ENCODE measurements around the gene MED12. TPM values are rescaled to one million over a fixed set of nuclear protein-coding genes. Genes with fewer than 3 reads are reported as not detected.

MED12 gene
- total and polyA plus RNA-seq, 2 of the 8 experiments (the other 6 are each of a cell fraction or from before 2014, with no cell fraction given), result 19.4 to 48.9 TPM

GRCh38 chrX:71098951-71099506, 19.4 kb upstream of the MED12 start:
- no peak overlapping the region; the same call in 1 of the 2 replicates for H3K18ac ChIP-seq (ENCODE audit: extremely low read depth, low read length)
- peak overlapping the region; percentile 44; the same call in 1 of the 2 replicates for H2BK5ac ChIP-seq (ENCODE audit: low read depth, low read length)
- H3K4me2 ChIP-seq (ENCODE audit: insufficient read depth in 1 of 2, low read depth in 2 of 2, low read length in 2 of 2), result peak overlapping the region; percentile 68 to 95
- peaks cover 7 to 32% (median 17%) of the 10 kb centered on the region in 4 experiments for H3K4me1 ChIP-seq (replicated peaks in 1 of 4; ENCODE audit: control insufficient read depth in 3 of 4, insufficient read depth in 4 of 4, low read length in 3 of 4)
- FAIRE-seq, result no peak
- no peak overlapping the region for H4K91ac ChIP-seq (replicated peaks; ENCODE audit: insufficient read length, low read length)
- no peak overlapping the region for H3K14ac ChIP-seq (ENCODE audit: insufficient read length)
- no peak overlapping the region for H2AK5ac ChIP-seq (ENCODE audit: low read depth, low read length)
- no peak overlapping the region for H2BK15ac ChIP-seq (ENCODE audit: low read length)
- H3K56ac ChIP-seq (replicated peaks; ENCODE audit: insufficient read length, low read depth, low read length), result no peak overlapping the region
- H4K8ac ChIP-seq (ENCODE audit: extremely low read depth, insufficient read depth, low read length), result no peak overlapping the region; the same call in 1 of the 2 replicates
- DNase-seq (ENCODE audit: low read depth in 1 of 2, low spot score in 2 of 2), result no peak
- 13% methylated on average over 3 of the region's 5 CpGs; no CpG with 5 or more reads in 1 of the 2 experiments for WGBS, 2 experiments (ENCODE audit: extremely low coverage in 1 of 2, insufficient coverage in 1 of 2, insufficient read length in 1 of 2, insufficient replicate concordance in 2 of 2, low coverage in 1 of 2, low lambda C conversion rate in 2 of 2, missing lambda C conversion rate in 1 of 2)
- H3K9ac ChIP-seq (replicated peaks in 1 of 4; ENCODE audit: extremely low read depth in 1 of 4, low read depth in 3 of 4, low read length in 3 of 4), result no peak overlapping the region
- no peak overlapping the region for H2AFZ ChIP-seq (ENCODE audit: low read length)
- POLR2A ChIA-PET (ENCODE audit: partially characterized antibody), result interaction anchor here (0.9 to 2.4 kb wide), 7 partner anchors 13 to 31 kb away, joined by 3 to 17 read pairs (median 4); partner anchors contain the start of genes IL2RG, MED12 and SNX12
- peaks cover 0 to 8% of the 10 kb centered on the region in 2 experiments; a peak in 2 of 4 replicates for H3K79me2 ChIP-seq (ENCODE audit: control insufficient read depth in 1 of 2, insufficient read depth in 2 of 2, low read length in 2 of 2)
- H2BK12ac ChIP-seq (ENCODE audit: low read depth, low read length), result no peak overlapping the region
- H3K23ac ChIP-seq (ENCODE audit: insufficient read length), result no peak overlapping the region
- 0 out of 2 replicates have a peak overlapping the region, but pooled peaks have one; percentile 48 for H2BK20ac ChIP-seq (ENCODE audit: low read length)
- H4K5ac ChIP-seq (ENCODE audit: insufficient read length, low read depth, low read length), result no peak overlapping the region
- no peaks in the 10 kb centered on the region; the same call in 1 of the 2 replicates for H3K79me1 ChIP-seq (ENCODE audit: low read depth, low read length)
- H3K4me3 ChIP-seq (ENCODE audit: extremely low read depth in 1 of 4, insufficient read depth in 2 of 4, low read depth in 3 of 4, low read length in 4 of 4), result peak overlapping the region; percentile 16 to 53 (median 24); a peak in 5 of 8 replicates
- TF ChIP-seq NRF1 (IDR thresholded peaks at IDR 0.05; ENCODE audit: low read depth, low read length), result no peak
- no peak for TF ChIP-seq TAF1 (IDR thresholded peaks at IDR 0.05; ENCODE audit: low read depth, low read length)
- H2BK120ac ChIP-seq (replicated peaks; ENCODE audit: low read depth, low read length), result no peak overlapping the region
- no peak overlapping the region for H3K27ac ChIP-seq (ENCODE audit: low read depth, low read length)
- H3K4ac ChIP-seq (replicated peaks; ENCODE audit: insufficient read length, low read depth, low read length), result no peak overlapping the region
- CTCF ChIA-PET (ENCODE audit: partially characterized antibody), result interaction anchor here (0.8 to 1.3 kb wide), 10 partner anchors 15 to 237 kb away, joined by 3 to 8 read pairs (median 4); no protein-coding TSS in a partner anchor
- H3K36me3 ChIP-seq (ENCODE audit: control insufficient read depth in 2 of 4, insufficient read depth in 4 of 4, low read length in 3 of 4), result peaks cover 0 to 6% (median 0%) of the 10 kb centered on the region in 4 experiments; a peak in 1 of 8 replicates
- H4K20me1 ChIP-seq (replicated peaks in 1 of 2; ENCODE audit: control insufficient read depth in 1 of 2, insufficient read depth in 2 of 2, low read length in 2 of 2), result peaks cover 0 to 2% of the 10 kb centered on the region in 2 experiments
- H3K9me3 ChIP-seq (ENCODE audit: insufficient read depth in 2 of 2, low read depth in 1 of 2, low read length in 1 of 2), result no peaks in the 10 kb centered on the region
- H3K27me3 ChIP-seq (replicated peaks in 1 of 4; ENCODE audit: control insufficient read depth in 3 of 4, extremely low read depth in 1 of 4, insufficient read depth in 3 of 4, low read length in 3 of 4), result peaks cover 0 to 5% (median 0%) of the 10 kb centered on the region in 4 experiments; a peak in 1 of 7 replicates
- peaks cover 10% of the 10 kb centered on the region for H3K23me2 ChIP-seq (ENCODE audit: low read depth, low read length)

All from H1 (cell line).